ENCODE results near the gene SPATA33.
"Not testable (repeated sequence)": the region's sequence is repeated elsewhere in the genome, so short reads cannot be mapped to it uniquely, and the experiment has no call there.

SPATA33 gene

DNA sequence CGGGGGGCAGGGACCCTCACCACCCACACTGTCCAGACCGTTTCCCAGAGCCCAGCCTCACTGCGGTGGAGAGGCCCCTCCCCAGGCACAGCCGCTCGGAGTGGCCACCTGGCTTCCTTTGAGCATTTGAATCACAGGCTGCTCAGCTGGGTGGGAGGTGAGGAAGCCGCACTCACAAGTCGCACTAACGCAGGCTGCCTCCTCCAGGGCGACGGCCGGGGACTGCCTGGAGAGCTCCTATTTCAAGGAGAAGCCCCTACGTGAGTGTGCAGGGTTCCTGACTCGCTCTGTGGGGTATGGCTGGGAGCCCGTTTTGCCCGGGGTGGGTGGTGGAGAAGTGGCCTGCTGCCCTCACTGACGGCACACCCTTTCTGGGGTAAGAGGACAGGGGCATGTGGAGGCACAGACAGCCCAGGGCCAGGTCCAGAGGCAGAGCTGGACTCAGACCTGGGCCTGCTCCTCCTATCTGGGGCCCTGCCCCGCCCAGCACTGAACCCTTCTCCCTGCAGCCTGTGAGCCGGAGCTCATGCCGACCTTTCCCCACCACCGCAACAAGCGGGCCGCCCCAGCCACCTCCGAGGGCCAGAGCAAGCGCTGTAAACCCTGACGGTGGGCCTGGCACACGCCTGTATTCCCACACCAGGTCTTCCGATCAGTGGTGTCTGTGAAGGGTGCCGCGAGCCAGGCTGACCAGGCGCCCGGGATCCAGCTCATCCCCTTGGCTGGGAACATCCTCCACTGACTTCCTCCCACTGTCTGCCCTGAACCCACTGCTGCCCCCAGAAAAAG, 37.6 kb downstream of the SPATA33 start:
- no peak for DNase-seq

DNA sequence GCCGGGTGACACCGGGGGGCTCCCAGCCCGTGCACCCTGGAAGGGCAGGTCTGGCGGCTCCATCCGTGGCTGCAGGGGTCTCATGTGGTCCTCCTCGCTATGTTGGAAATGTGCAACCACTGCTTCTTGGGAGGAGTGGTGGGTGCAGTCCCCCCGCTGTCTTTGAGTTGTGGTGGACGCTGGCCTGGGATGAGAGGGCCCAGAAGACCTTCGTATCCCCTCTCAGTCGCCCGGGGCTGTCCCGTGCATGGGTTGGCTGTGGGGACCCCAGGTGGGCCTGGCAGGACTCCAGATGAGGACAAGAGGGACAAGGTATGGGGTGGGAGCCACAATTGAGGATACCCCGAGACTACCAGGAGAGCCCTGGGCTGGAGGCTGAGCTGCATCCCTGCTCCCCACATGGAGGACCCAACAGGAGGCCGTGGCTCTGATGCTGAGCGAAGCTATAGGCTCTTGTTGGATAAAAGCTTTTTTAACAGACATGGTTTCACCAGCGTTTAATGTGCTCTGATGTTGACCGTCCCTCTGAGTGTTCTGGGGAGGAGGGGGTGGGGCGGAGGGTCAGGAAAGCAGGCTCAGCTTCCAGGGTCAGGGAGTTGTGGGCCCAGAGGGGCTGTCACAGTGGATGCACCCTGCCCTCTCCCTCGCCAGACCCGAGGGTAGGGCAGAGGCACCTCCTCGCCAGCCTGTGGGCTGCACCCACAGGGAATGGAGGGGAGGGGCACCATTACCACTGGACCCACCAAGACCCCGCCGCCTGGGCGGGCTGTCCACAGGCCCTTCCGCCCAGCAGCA, 38.4 kb downstream of the SPATA33 start:
- DNase-seq, result no peak

DNA sequence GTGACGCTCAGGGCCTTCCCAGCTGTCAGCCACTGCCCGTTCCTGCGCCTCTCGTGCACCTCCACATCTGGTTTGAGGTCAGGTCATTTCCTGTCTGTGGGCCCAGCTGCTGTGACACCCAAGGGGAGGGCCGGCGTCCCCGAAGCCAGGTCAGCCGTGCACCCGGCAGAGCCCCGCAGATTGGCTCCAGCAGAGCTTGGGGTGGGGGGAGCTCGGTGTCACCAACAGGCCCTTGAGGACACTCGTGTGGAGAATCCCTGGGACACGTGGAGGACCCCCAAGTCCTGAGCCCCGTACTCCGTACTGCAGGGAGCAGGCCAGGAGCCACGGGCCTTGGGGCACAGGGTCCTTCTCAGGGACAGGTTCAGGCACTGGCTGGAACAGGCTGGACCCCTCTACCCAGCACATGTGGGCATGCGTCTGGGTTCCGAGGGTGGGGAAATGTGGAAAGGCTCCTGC, 39.1 kb downstream of the SPATA33 start:
- no peak for DNase-seq

DNA sequence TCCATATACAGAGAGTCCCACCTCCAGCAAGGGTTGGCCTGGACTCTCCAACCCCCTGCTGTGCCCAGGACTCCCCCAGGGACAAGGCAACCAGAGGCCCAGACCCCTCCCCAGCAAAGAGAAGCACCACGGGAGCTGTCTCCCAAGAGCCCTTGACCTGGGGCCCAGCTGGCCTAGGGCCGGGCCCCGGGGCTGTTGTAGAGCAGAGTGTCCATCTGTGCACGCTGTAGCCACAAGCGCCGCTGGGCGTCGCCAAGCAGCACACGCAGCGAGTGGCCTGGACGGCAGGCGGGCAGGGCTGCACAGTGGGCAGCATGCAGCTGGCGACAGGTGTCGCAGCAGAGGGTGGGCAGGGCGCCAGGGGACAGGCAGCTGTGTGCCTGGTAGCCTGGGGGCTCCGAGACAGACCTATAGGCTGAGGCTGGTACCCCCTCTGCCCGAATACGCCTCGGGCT, 39.6 kb downstream of the SPATA33 start:
- peak; percentile 92 to 96 for DNase-seq

DNA sequence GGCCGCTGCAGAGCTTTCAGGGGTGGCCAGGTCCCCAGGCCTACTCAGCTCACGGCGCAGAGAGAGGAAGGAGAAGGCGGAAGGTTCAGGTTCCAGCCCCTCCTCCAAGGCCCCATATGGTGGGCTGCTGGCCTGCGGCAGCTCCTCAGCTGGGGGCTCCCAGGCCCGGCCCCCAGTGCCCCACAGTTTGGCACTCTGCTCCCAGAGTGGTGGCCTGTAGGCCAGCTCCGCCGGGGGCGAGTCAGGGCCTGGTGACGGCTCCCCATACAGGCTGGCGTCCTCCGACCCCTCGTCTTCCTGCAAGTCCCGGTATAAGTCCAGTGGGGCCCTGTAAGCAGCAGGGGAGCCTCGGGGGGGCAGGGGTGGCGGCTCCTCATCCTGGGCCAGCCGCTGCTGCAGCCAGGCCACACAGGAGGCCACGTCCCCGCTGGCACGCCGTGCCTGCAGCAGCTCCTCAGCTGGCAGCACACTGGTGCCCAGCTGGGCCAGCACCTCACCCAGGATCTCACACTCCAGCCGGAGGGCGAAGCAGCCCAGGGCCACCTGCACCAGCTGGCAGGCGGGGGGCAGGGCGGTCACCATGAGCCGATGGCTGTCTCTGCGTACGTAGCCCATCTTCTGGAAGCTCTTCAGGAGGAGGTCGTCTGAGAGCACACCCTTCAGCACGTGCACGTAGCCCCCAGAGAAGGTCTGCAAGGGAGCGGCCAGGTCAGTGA, 40.1 kb downstream of the SPATA33 start:
- peak; percentile 62 to 86 for DNase-seq

DNA sequence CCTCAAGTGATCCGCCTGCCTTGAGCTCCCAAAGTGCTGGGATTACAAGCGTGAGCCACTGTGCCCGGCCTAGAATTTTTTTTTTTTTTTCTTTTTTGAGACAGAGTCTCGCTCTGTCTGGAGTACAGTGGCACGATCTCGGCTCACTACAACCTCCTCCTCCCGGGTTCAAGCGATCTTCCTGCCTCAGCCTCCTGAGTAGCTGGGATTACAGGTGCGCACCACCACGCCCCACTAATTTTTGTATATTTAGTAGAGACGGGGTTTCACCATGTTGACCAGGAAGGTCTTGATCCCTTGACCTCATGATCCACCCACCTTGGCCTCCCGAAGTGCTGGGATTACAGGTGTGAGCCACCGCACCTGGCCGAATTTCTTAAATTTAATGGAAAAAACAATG, 41.1 kb downstream of the SPATA33 start:
- not testable (repeated sequence) for DNase-seq

DNA sequence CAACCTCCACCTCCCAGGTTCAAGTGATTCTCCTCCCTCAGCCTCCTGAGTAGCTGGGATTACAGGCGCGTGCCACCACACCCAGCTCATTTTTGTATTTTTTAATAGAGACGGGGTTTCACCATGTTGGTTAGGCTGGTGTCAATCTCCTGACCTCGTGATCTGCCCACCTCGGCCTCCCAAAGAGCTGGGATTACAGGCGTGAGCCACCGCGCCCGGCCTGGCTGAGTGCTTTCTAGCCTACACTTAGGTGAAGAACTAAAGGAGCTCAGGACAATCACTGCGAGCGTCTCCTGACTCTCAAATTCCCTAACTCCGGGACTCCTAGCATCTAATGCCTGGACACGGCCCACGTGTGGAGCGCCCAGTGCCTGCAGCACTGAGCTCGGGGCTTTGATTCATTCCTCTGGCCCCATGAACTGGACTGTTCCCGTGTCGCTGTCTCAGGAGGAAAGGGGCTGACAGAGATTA, 42.0 kb downstream of the SPATA33 start:
- DNase-seq, result not testable (repeated sequence)

DNA sequence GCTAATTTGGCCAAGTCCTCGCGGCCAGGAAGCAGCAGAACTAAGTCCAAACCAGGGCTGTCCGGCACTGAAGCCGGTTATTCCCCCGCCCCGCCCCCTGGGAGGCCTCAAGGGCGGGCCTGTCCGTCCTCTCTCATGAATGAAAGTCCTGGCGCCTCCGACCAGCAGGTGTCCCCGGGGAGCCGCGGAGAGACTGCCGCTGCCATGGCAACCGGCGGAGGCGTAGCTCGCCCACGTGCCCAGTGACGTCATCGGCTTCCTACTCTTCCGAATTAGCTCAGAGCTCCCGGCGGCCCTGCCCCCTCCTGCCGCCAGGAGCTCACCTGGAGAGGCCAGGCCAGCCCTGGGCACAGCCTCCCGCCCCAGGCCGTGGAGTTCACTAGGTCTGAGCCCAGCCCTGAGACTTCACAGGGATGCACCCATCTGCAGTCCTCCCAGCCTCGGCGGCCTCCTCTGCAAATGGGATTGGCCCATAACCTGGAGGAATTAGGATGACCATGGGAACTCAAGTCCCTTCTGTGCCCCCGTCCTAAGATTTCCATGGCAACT, 42.5 kb downstream of the SPATA33 start:
- DNase-seq, result peak; percentile 99 to 100

DNA sequence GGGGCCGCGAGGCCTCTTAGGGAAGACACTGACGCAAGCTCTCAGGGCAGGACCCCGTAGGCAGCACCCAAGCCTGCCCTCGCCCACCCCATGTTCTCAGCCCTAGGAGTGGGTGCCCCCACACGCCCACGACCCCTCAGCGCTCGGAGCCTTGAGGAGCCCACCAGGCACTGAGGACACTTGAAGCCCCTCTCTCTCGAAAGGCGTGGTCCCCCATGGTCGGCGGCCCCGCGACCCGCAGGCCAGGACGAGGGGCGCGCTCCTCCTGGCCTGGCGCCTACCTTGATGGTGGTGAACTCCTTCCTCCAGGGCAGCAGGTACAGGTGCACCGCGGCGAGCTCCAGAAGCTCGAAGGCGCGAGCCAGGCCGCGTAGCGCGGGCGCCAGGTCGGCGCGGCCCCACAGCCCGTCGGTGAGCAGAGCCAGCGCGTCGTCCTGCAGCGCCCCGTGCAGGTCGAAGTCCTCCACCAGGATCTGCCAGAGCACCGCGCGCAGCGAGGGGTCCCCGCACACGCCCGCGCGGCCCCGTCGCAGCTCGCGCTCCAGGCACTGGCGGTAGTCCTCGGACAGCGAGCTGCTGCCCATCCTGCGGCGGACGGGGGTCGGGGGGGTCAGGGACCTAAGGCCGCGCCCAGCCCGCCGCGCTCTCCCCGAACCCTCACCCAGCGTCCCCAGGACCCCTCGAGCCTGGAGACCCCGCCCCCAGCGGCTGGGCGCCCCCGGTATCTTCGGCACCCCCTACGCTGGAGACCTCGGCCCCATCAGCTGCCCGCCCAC, 43.2 kb downstream of the SPATA33 start:
- DNase-seq, result peak; percentile 49 to 65

DNA sequence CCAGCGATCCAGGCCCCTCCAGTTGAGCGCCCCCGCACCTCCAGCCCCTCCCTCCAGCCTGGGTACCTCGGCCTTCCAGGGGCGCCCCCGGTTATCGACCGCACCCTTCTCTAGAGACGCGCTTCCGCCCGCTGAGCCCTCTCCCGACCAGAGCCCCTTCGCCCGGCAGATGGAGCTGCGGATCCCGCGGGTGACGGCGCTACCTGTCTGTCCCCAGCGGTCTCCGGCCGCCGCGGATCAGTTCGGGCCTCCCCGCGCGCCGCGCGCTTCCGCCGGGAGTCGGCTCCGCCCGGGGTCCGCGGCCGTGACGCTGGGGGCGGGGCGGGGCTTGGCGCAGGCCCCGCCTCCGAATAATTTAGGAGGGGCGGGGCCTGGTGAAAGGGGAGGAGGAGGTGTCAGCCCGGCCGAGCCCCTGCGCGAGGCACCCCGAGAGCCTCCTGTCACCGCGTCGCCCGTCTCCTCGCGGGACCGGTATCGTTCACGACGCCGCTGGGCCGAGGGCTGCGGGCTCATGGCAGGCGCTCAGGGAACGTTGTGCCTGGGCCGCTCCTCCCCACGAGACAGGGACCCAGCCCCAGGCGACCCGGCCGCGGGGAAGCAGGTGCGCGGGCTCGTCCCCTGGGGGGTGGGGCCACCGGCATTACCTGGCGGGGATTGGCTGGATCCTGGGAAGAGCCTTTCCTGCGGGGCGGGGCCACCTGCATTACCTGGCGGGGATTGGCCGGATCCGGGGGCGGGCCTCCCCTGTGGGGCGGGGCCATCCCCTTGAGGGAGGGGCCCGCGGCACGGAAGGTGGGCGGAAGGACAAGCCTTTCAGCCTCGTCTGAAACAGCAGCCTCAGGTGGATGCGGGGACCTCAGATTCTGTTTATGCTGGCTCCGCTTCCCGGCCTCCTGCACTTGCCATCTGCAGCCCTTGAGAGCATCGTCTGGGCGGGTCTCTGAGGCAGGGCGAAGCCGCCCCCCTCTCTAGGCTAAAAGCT, 44.1 kb downstream of the SPATA33 start, which contains the start of gene SPATA2L:
Gene SPATA2L, minus strand, starts transcription at position 281 of the 982 bp plus-strand sequence. CDS start 473 bp downstream, outside the sequence.
- peak; percentile 93 to 98 for DNase-seq

DNA sequence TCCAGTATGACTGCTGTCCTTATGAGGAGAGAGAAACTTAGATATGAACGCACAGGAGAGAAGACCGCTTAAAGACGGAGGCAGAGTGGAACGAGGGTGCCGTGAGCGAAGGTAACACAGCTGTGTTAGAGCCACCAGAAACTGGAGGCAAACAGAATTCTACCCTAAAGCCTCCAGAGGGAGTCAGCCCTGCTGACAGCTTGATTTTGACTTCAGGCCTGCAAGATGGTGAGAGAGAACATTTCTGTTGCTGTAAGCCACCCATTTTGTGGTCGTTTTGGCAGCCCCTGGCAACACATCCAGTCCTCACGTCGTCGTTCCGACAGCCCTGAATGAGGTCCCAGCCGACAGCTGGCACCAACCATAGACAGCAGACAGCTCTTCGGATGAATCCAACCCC, 46.6 kb downstream of the SPATA33 start:
- DNase-seq, result no peak

DNA sequence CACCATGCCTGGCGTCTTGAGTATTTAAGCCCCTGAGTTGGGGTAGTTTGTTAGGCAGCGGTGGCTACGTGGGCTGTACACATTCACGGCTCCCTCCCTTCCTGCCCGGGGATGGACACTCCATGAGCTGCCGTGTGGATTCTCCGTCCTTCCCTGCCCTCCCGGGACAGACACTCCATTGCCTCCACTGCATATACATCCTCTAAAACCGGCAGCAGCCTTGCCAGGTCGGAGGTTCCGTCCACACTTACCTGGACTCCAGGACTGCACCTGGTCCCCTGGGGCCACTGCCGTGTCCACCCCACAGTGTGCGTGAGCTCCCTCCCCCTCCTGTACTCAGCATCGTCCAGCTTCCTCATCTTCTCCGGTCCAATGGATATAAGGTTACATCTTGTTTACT, 47.4 kb downstream of the SPATA33 start:
- no peak for DNase-seq

DNA sequence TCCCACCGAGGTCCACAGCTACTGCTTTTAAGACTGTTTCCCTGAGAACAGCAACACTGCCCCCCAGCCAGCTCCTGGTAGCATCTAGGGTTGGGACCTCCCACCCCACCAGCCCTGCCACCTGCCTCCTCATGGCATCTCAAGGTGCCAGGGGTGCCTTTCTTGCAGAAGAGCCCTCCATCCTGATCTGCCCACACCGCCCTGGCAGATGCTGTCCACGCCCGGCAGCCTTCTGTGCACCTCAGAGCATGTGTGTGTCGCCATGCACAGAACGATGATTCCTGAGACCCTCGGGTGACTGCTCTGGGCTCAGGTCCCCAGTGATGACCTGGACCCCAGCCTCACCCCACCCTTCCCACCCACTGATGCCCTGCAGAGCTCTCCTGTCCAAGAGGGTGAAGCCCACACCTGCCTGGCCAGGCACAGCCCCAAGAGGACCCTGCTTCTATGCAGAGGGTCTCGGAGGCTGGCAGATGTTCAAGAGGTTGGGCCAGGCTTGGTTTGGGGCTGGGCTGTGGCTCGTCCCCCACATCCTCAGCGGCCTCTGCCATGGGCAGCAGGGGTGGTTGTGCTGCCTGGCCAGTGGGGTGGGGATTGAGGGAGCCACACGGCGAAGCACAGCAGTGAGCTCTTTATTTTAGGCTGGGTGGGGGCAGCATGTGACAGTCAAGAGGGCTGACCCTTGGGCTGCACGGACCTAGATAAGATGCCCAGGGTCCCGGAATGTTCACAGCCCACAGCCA, 49.1 kb downstream of the SPATA33 start:
- no peak for DNase-seq

DNA sequence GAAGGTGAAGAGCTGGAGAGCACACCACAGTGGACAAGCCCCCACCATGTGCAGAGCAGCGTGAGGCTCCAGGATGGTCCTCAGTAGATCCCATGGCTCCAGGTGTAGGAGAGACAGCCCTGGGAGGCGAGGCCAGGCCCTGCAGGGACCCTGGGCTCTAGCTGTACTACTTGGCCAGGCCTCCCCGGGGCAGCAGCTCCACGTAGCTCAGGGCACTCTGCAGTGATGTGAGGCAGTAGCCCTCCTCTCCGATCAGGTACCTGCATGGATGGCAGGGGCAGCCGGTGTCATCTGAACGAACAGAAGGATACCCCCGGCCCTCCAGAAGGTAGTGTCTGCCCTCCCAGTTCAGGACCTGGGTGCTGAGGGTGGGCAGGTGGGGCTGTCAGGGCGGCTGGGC, 50.1 kb downstream of the SPATA33 start:
- no peak for DNase-seq

DNA sequence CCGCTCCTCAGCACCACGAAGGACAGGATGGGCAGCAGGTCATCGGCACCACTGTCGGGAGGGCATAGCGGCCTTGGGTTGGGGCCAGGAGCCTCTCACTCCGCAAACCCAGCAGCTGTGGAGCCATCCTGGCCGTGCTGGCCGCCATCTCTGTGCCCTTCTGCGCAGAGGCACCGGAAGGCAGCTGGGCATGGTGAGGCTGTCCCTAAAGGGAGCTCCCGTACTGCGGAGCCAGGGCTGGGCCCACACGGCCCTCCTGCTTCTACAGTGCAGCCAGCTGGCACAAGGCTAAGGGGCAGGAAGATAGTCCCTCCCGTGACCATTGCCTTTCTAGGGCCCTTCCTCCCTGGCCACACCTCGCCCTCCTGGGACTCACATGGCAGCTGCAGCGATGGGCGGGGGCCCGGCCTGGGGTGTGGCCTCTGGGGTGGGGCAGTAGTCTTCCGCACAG, 50.9 kb downstream of the SPATA33 start:
- no peak for DNase-seq

DNA sequence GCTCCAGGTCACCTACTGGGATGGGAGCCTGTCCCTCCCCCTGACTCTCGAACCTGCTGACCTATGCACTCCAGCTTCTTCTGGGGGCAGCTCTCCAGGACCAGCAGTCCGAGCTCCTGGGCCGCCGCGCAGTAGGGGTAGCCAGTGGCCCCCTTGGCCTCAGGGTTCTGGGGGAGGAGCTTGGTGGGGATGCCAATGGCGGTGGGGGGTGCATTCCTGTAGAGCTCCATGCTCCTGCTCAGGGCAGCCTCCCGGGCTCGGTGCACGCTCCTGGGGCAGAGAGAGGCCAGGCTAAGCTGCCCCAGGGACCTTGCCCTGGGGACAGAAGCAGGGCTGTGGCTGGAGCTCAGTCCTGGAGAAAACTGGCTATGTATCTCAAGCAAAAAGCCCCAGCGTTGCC, 51.5 kb downstream of the SPATA33 start:
- no peak for DNase-seq

DNA sequence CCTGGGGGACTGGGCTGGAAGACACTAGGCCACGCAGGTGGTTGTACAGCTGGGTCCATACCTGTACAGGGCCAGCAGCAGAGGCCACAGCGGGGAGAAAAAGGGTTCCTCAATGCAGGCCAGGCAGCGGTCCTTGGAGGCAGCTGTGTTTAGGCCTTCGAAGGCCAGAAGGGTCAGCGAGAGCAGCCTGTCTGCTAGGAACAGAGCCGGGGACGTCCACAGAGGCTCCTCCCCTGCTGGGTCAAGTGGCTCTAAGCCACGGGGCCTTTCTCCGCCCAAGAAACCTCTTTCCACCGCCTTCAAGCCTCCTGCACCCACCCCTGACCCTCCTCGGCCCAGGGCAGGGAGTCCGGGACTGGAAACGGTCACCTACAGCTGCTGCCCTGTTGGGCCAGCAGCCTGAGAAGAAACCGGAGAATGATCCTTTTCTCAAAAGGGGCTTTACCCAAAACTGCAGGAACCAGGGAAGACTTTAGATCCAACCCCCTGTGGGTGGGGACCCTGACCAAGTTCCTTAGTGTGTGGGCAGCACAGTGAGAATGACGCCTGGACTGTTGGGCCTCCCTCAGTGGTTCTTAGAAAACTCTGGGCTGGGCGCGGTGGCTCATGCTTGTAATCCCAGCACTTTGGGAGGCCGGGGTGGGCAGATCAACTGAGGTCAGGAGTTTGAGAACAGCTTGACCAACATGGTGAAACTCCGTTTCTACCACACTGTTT, 52.2 kb downstream of the SPATA33 start:
- no peak for DNase-seq

DNA sequence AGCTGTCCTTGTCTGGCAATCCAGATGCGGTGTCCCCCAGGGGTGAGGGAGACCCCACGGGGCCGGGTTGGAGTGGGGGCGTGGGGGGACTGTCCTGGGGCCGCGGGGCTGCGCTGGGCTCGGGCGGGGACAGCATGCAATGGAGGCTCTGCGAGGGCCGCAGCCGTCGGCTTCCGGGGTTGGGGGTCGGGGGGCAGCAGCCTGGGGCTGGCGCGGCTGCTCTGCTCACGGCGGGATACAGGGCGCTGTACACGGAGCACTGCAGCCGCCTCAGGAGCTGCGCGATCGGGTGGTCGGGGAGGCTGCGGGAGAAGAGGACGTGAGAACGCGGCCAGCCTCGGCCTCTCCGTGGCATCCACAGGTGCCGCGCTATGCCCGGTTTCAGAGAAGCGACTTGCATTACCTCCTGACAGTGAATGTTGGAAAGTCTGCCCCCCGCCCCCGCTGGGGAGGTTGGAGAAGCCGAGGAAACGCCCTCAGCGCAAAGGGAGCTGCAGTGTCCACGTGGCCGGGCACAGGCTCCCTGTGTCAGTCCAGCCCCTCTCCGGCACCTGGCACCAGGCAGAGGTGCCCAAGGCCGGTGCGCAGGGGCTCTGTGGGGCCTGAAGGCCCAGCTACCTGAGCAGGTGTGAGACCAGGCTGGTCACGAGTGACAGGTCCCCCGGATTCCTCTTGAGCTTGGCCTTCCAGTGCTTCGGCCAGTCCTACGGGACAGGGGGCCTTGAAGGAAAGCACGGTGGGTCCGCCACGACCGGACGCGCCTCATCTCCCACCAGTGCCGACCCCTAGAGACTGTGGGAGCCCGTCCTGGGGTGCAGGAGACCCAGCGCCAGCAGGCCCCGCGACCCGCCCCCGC, 53.3 kb downstream of the SPATA33 start:
- no peak for DNase-seq

Data from SHP77 (cell line).